ENCODE results near the gene DENND4A.
A peak's percentile ranks its signal among the peaks of the same experiment; 100 is the strongest.

DENND4A gene

DNA sequence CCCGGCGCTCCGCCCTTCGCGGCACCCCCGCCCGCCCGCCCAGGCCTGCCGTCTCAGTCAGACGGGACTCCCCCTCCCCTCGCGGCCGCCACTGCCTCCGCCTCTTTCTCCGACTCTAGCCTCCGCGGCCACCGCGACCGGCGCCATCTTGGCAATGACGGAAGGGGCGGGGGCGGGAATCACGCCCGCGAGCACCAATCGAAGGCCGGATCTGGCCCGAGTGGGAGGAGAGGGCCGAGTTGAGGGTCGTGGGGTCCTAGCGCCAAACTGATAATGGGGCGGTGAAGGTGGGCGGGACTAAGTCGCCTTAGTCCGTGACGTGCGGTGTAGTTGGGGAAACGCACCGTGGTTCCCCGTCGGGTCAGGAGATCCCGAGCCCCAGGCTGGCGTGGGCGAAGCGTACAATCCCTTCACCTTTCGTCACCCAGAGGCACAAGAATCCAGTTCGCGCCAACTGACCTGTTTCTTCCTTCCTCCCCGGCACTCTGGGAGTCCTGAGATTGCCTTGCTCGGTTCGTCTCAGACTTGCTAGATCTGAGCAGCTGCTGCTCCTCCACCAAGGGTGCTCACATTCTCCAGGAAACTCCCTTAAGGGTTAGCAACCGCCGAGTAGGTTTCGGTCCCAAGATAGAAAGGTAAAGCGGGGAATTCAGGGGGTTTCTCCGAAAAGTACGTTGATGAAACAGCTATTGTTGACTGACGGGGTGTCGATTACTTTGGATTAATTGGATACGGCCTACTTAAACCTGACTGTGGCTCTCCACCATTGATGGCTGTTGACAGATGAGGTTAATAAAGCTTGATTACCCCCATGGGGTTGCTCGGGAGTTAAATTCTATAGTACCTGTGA lies at the start of gene DENND4A:
Gene DENND4A, minus strand, starts transcription at position 156 of the 850 bp plus-strand sequence. CDS start 35,843 bp downstream, outside the sequence.
- FAIRE-seq: peak; percentile 83

GRCh38 chr15:65841121-65841930 lies 49.2 kb upstream of the DENND4A start:
- no peak for FAIRE-seq

GRCh38 chr15:65839985-65840384 lies 47.9 kb upstream of the DENND4A start:
- FAIRE-seq: no peak

DNA sequence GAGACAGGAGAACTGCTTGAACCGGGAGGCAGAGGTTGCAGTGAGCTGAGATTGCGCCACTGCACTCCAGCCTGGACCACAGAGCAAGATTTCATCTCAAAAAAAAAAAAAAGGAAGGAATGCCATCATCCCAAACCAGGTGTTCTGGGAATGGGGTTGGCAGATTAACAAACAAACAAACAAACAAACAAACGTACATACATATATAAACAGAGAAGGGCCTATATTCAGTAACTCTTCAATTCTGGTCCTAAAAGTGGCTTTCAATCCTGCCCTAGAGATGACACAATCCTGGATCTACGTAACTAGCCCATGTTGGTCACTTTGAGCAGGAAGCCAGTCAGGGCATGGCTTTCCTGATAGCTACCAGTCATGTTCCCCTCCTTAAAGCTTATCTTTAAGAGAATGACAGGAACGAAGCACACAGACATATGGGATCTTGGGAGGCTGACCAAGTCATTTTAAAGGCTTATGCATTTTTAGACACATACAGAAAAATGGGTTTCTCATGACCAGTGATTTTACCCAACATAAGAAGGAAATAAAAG lies 47.3 kb upstream of the DENND4A start:
- FAIRE-seq: no peak

DNA sequence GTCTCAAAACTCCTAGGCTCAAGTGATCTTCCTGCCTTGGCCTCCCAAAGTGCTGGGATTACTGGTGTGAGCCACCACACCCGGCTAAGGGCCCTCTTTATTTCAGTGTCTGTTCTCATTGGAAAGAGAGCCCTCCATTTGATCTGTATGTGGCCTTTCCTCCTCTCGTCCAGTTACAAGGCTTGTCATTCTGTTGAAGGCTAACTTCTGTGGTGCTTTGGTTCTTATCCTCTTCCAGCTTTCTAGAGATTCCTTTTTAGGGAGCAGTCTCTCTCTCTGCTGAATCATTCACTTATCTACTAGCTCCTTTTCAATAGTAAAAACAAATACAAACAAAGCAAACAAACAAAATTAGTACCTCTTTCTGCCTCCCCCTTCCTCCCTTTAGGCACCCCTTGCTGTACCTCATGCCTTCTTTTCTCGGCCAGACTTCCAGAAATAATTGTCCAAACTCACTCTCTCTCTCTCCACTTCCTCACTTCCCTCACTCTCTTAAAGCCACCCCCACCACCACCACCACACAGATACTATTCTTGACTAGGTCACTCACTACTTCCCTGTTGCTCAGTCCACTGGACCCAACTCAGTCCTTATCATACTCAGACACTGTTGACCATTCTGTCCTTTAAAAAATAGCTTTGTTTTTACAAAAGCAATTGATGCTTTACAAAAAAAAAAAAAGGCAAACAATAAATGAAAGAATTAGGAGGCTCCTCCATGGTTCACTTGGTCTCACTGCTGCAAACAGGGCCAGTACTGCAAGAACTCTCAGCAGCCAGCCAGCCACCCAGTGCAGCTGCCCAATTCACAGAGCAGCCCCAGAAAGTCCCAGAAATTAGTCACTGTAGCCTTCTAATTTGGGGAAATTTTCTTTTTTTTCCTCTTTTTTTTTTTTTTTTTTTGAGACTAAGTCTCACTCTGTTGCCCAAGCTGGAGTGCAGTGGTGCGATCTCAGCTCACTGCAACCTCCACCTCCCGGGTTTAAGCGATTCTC lies 45.5 kb upstream of the DENND4A start:
- FAIRE-seq: no peak

DNA sequence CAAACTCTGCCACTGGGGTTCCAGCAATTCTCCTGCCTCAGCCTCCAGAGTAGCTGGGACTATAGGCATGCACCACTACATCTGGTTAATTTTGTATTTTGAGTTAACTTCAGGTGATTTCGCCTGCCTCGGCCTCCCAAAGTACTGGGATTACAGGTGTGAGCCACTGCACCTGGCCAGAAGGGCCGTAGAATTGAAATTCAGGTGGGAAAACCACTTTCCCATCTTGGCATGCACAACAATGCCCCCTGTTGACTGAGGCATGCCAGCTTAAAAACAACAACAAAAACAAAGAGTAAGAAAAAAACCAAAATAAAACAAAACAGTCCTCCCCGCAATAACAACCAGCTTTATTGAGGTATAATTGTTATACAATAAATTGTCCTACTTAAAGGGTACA lies 44.6 kb upstream of the DENND4A start:
- no peak for FAIRE-seq

- FAIRE-seq: no peak
Measured at GRCh38 chr15:65835447-65835846, 43.4 kb upstream of the DENND4A start.

GRCh38 chr15:65834603-65835282 lies 42.6 kb upstream of the DENND4A start:
- no peak for FAIRE-seq

DNA sequence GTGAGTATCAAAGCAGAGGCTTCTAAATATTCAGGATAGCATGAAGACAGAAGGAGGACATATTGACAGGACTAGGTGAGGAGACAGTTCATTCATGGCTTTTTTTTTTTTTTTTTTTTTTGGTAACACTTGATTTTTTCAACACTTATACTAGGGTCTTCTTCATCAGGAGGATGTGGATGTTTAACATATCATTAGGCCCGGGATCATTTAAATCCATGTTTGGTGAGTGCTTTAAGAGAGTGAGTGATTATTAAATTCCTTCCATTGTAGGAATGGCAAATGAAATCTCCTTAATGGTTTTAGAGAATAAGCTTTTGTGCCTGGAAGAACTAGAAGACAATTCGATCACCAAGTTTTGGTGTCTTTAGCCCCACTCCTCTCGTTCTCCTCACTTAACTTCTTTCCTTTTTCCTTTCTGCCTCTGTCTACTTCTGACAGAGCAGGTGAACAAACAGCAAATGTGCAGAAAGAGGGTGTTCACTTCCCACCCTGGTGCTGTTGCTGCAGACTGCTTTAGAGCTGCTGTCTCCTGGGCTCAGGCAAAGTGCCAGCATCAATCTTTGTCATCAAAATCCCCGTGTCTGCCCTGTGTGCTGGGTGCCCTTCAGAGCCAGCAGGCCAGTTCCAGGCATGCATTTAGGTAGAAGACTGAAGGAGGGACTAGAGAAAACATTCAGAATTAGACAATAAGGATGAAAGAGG lies 41.6 kb upstream of the DENND4A start:
- no peak for FAIRE-seq

GRCh38 chr15:65832549-65833364 lies 40.7 kb upstream of the DENND4A start:
- no peak for FAIRE-seq

DNA sequence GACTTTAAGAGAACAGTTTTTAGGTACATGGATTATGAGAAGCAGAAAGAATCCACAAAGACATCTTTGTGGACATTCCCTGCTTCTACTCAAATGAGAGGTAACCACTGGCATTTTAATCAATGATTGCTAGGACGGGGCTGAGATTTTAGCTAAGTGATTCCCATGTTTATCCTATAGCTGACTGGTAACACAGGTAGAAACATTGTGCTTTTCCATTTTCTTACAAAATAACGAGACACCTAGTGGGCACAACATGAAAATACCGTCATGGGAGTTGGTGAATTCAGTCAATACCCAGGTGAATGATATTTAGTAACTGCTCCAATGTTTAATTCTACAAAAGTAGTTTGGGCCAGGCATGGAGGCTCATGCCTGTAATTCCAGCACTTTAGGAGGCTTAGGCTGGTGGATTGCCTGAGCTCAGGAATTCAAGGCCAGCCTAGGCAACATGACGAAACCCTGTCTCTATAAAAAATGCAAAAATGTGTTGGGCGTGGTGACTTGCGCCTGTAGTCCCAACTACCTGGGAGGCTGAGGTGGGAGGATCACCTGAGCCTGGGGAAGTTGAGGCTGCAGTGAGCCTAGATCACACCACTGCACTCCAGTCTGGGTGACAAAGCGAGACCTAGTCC lies 37.2 kb upstream of the DENND4A start:
- FAIRE-seq: no peak

DNA sequence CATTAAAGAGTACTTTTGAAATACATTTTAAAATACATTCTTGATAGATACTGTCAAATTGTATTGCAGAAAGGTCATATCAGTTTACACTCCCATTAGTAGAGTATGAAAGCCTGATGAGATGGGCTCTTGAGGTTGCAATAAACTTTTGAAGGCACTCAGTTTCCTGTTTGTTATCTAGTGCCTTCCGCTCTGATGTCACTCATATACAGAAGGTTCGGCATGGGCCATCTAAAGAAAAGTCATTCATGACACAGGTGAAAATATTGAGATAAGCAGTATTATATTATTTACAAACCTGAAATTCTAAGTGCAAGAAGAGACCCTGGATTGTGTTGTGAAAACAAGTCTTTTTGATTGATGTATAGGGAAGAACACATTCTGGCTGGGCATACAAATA lies 36.5 kb upstream of the DENND4A start:
- FAIRE-seq: no peak

DNA sequence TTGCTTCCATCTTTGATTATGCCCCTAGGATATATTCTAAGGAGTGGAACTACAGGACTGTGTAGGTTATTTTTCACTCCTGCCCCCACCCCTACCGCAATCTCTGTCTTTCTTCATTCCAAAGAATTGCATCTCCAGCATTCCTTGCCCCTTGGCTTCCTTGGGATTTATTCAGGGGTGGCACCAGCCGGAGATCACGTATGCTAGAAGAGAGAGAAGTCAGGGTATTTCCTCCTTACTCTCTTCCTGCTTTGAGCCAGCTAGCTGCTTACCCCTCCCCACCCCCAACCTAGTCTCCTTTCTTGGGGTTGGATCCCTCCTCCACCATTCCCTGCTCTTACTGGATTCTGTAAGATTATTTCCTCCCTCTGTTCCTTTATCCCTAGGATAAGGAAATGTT lies 35.0 kb upstream of the DENND4A start:
- FAIRE-seq: no peak

- no peak for FAIRE-seq
Measured at GRCh38 chr15:65824941-65825544, 33.0 kb upstream of the DENND4A start.

DNA sequence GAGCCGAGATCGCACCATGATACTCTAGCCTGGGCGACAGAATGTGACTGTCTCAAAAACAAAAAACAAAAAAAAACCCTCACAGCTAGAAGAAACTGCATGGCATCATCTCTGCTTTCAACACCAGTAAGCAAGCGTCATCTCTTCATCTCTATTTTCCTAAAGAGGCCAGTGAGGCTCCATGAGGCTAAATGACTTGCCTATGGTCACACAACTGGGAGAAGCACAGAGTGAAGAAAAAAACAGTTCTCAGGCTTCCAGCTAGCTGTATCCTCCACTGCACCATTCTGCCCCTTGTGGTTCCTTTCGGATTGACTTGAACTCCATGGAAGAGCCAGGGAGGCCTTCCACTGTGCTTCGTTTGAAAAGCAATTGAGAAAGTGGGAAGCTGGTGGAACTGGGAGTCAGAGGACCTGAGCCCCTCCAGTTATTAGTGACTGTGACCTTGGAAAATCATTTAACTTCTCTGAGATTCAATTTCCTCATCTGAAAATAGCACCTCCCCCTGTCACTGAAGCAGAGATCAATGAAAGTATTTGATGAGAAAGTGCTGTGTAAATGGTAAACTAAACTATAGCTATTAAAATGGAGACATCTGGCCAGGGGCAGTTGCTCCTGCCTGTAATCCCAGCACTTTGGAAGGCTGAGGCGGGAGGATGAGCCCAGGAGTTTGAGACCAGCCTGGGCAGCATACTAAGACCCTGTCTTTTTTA lies 32.1 kb upstream of the DENND4A start:
- no peak for FAIRE-seq

DNA sequence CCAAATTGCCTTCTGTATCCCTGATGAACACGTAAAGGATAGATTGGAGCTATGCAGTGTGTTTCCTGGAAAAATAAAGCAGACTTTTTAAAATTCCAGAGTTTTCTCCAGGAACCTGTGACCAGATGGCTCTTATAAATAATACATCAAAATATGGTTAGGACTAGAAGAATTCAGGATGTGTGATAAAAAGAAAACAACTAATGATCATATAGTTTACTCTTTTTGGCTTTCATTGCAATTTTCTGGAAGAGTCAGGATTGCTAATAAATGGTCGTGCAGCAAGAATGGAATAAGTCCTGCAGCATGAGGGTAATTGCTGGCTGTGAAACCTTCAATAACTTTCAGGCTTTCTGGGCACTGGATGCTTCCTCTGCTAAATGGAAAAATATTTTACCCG lies 30.2 kb upstream of the DENND4A start:
- no peak for FAIRE-seq

DNA sequence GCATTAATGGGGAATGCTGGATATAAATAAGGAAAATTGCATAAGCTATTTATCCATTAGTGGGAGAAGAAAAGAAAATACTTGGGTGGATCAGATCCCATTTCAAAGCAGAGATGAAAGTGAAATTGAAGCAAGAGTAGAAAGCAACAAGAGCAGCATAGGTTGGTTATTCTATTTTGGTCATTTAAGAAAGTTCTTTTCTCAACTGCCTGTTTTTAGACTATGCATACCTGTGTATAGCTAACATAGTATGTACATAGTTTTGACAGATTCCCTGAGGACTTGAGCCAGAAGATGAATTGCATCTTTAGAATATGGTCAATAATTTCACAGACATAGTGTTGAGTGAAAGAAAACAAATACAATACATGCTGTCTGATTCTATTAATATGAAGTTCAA lies 29.0 kb upstream of the DENND4A start:
- FAIRE-seq: no peak

DNA sequence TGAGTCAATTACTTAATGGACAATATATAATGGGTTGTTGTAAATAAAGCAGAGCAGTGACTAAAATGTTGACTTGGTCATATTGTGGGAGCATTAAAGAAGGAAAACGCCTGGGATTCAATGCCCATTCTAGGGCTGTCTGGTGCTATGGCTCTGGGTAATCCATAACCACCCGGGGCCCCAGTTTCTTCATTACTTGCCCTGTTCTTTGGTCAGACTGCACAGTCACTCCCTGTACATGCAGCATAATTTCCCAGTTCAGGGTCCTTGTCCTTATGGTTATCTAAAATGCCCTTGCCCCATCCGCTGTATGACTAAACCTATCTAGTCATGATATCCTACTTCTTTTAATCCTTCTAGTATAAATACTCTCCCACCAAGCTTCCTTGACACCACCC lies 27.5 kb upstream of the DENND4A start:
- no peak for FAIRE-seq
